Psoas muscle (tissue), 8 donors: ENCODE data around the gene SGSH. TPM values are rescaled to one million over a fixed set of nuclear protein-coding genes. Genes with fewer than 3 reads are reported as not detected.

ENCODE experiments used
- ATAC-seq, 4 donors: fragments of 200-7000 bp; cut with Tn5 transposase; one replicate each; pipeline ENCODE4 v1.9.1; 2020; ENCODE audit warnings: moderate library complexity in 3 of 4, mild to moderate bottlenecking in 2 of 4
- DNase-seq, 2 donors: peaks; one replicate each; pipeline ENCODE4 v3.0.0-alpha.2; 2020
- H3K27ac ChIP-seq: fragments of 200-600 bp; one replicate; pipeline ENCODE4 v1.8.0; 2022
- H3K27me3 ChIP-seq, 3 donors: fragments of 200-600 bp in 1 of 3; one replicate each; pipeline versions ENCODE4 v1.6.1 to v1.8.0; 2013 to 2022; ENCODE audit warnings: low read length in 2 of 3, mild to moderate bottlenecking in 2 of 3, moderate library complexity in 1 of 3; ENCODE audit not compliant: insufficient read depth in 3 of 3
- H3K36me3 ChIP-seq, 2 donors: fragments of 200-600 bp in 1 of 2; one replicate each; pipeline versions ENCODE4 v1.6.1 to v1.8.0; 2013 to 2022; ENCODE audit warnings: low read depth in 1 of 2, mild to moderate bottlenecking in 1 of 2, moderate library complexity in 1 of 2; ENCODE audit not compliant: insufficient read depth in 1 of 2
- H3K4me1 ChIP-seq: fragments of 200-600 bp; one replicate; pipeline ENCODE4 v1.8.0; 2022
- H3K4me3 ChIP-seq: fragments of 200-600 bp; one replicate; pipeline ENCODE4 v1.8.0; 2022; ENCODE audit warnings: mild to moderate bottlenecking
- H3K9me3 ChIP-seq: fragments of 200-600 bp; one replicate; pipeline ENCODE4 v1.8.0; 2022
- WGBS, 3 donors: extraction: QIAGEN DNeasy Blood & Tissue Kit; methylation state at CpG; one replicate each; pipeline versions ENCODE4 v1.1.6 to v1.1.7; 2013; 5-methylcytosine and 5-hydroxymethylcytosine counted together
- intact Hi-C, 2 donors: fragments of 100-400 bp; cut with DNase I; formaldehyde crosslinking; loops; one replicate each; pipeline versions ENCODE4 v1.11.0 to v1.14.2; 2022
- polyA plus RNA-seq, 3 donors: library from polyadenylated mRNA; stranded (reverse); fragments of 200-250 nt; gene quantifications; one replicate each; pipeline ENCODE4 v1.2.3, GENCODE V29; 2013
- total RNA-seq, 4 donors: library from RNA; stranded (reverse); fragmentation: NEBNext Ultra II Directional in 2 of 4; extraction: Animal tissue kit (Norgen Biotek cat#: 25700) in 2 of 4; gene quantifications; one replicate each; pipeline versions ENCODE4 v1.2.1 to v1.2.4, GENCODE V29; 2021 to 2023
- TF ChIP-seq, protein P1 (sequence below): fragments of 200-600 bp; IDR thresholded peaks from one replicate; pipeline ENCODE4 v1.8.0; 2022; ENCODE audit warnings: antibody characterized with exemption
- donor health status: healthy with polysubstance abuse.
- donor health status: DM: no; HTN: no; CAD: no; lungs with moderate emphysema.
- donor health status: Bipolar disorder and iron deficiency.
- donor health status: healthy.
- donor health status: DM: yes; HTN: yes; CAD: no.
- donor health status: DM: no; HTN: no; CAD: no.
- donor health status: DM: no; HTN: no; CAD: no.
- donor health status: DM: yes; HTN: yes; CAD: no.

SGSH gene
- total and polyA plus RNA-seq, 7 donors, result 4.7 to 16.6 (median 5.6) TPM

- DNase-seq, result no peak
- intact Hi-C loops, result no loop called here
- no peak overlapping the region for H3K4me3 ChIP-seq
- peaks cover 3% of the 10 kb centered on the region for H3K4me1 ChIP-seq
- TF ChIP-seq, protein P1, sequence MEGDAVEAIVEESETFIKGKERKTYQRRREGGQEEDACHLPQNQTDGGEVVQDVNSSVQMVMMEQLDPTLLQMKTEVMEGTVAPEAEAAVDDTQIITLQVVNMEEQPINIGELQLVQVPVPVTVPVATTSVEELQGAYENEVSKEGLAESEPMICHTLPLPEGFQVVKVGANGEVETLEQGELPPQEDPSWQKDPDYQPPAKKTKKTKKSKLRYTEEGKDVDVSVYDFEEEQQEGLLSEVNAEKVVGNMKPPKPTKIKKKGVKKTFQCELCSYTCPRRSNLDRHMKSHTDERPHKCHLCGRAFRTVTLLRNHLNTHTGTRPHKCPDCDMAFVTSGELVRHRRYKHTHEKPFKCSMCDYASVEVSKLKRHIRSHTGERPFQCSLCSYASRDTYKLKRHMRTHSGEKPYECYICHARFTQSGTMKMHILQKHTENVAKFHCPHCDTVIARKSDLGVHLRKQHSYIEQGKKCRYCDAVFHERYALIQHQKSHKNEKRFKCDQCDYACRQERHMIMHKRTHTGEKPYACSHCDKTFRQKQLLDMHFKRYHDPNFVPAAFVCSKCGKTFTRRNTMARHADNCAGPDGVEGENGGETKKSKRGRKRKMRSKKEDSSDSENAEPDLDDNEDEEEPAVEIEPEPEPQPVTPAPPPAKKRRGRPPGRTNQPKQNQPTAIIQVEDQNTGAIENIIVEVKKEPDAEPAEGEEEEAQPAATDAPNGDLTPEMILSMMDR, result no peak
- no peak for ATAC-seq
- H3K36me3 ChIP-seq, result no peaks in the 10 kb centered on the region
- WGBS, 3 donors, result 78 to 85% (median 80%) methylated on average over 8 to 9 of the region's 9 CpGs
- H3K27me3 ChIP-seq, result peaks cover 0 to 20% (median 1%) of the 10 kb centered on the region in 3 donors
- H3K27ac ChIP-seq, result no peak overlapping the region
- H3K9me3 ChIP-seq, result no peaks in the 10 kb centered on the region
Observed at GRCh38 chr17:80185968-80186367, 34.2 kb downstream of the SGSH start.

DNA sequence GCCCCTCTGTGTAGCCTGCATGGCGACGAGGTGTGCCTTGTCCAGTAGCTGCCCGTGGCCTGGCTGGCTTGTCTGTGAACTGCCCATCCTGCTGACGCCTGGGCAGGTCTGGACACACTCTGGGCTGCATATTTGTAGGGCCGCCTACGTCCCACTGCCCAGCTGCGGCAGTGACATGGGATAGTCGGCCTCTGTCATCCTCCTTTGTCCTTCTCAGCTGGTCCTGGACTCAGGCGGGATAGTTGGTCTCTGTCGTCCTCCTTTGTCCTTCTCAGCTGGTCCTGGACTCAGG, 35.8 kb downstream of the SGSH start:
- ATAC-seq, result no peak
- intact Hi-C loops, result no loop called here
- H3K36me3 ChIP-seq, result no peaks in the 10 kb centered on the region
- DNase-seq, result no peak
- H3K27ac ChIP-seq, result no peak overlapping the region
- TF ChIP-seq, protein P1, result no peak
- WGBS, 3 donors, result 76 to 80% (median 79%) methylated on average over 9 to 10 of the region's 10 CpGs
- no peaks in the 10 kb centered on the region for H3K9me3 ChIP-seq
- no peak overlapping the region for H3K4me3 ChIP-seq
- peaks cover 0 to 20% (median 1%) of the 10 kb centered on the region in 3 donors for H3K27me3 ChIP-seq
- H3K4me1 ChIP-seq, result peaks cover 3% of the 10 kb centered on the region

GRCh38 chr17:80183581-80184422, 36.3 kb downstream of the SGSH start:
- TF ChIP-seq, protein P1, result no peak
- intact Hi-C loops, result no loop called here
- DNase-seq (no peak), ATAC-seq (no peak)
- no peak overlapping the region for H3K27ac ChIP-seq
- no peaks in the 10 kb centered on the region for H3K36me3 ChIP-seq
- H3K4me3 ChIP-seq, result no peak overlapping the region
- H3K4me1 ChIP-seq, result peaks cover 3% of the 10 kb centered on the region
- H3K27me3 ChIP-seq, result peaks cover 0 to 20% (median 1%) of the 10 kb centered on the region in 3 donors
- H3K9me3 ChIP-seq, result no peaks in the 10 kb centered on the region
- WGBS, 3 donors, result 74 to 82% (median 74%) methylated on average over 25 to 26 of the region's 26 CpGs

- Histone ChIP-seq H3K9me3 (no peaks in the 10 kb centered on the region), H3K4me3 (no peak overlapping the region), H3K4me1 (peaks cover under 1% of the 10 kb centered on the region), H3K36me3 (no peaks in the 10 kb centered on the region), H3K27ac (no peak overlapping the region), H3K27me3 (peaks cover 0 to 14% (median 1%) of the 10 kb centered on the region in 3 donors)
- intact Hi-C loops, result no loop called here
- TF ChIP-seq, protein P1, result no peak
- DNase-seq, result no peak
- WGBS, 3 donors, result 87 to 90% (median 89%) methylated on average over 12 of the region's 12 CpGs
- no peak for ATAC-seq
Observed at GRCh38 chr17:80182845-80183223, 37.3 kb downstream of the SGSH start.
